ENCODE data around the gene C17orf58.
"Not testable (repeated sequence)": the region's sequence is repeated elsewhere in the genome, so short reads cannot be mapped to it uniquely, and the experiment has no call there.

The C17orf58 gene

GRCh38 chr17:67983383-67983688 lies 12.9 kb downstream of the C17orf58 start:
- no peaks in the 10 kb centered on the region for H3K9me3 ChIP-seq (ENCODE audit: control insufficient read depth in 1 of 2, low read length in 2 of 2)
- H3K27ac ChIP-seq (ENCODE audit: low read depth, low read length) = no peak overlapping the region
- H3K4me1 ChIP-seq (ENCODE audit: control insufficient read depth in 1 of 2, insufficient read depth in 2 of 2, low read length in 2 of 2) = no peaks in the 10 kb centered on the region
- no peaks in the 10 kb centered on the region for H3K27me3 ChIP-seq (ENCODE audit: control insufficient read depth in 1 of 2, insufficient read depth in 2 of 2, low read length in 2 of 2)
- H3K36me3 ChIP-seq (ENCODE audit: control insufficient read depth in 1 of 2, insufficient read depth in 2 of 2, low read length in 2 of 2) = peaks cover 8 to 15% of the 10 kb centered on the region in 2 donors
- no peak overlapping the region for H3K9ac ChIP-seq (ENCODE audit: low read depth in 1 of 2, low read length in 2 of 2)
- H3K4me3 ChIP-seq (ENCODE audit: low read depth in 1 of 2, low read length in 2 of 2) = no peak overlapping the region

DNA sequence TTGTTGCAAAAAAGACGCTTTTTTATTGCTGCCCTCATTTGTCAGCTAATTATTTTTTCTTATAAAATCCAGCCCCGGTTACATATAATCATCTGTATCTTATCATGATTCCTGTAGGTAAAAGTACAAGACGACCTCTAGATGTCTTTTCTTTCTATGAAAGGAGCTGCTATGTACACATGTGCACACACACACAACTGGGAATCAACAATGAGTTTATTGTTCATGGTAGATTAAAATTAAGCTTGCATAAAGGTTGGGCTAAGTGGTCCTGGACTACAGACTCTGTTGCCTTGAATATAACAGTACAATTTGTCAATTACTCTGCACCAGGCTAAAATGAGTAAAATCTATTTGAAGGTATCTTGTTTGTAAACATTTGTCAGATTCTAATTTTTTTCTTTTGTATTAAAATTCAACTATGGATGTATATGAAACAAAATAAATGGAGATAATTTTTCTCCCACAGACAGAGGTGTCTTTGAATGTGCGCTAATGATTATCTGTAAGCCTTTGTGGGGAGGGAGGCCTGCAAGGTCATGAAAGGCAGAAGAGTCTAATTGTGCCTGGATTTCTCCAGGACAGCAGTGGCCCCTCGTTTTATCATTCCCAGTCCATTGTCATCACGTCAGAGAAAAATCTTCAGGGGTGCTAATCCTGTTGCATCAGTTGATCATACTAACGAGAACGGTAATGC lies 13.4 kb downstream of the C17orf58 start:
- peaks cover 8 to 15% of the 10 kb centered on the region in 2 donors for H3K36me3 ChIP-seq (ENCODE audit: control insufficient read depth in 1 of 2, insufficient read depth in 2 of 2, low read length in 2 of 2)
- H3K4me3 ChIP-seq (ENCODE audit: low read depth in 1 of 2, low read length in 2 of 2) = no peak overlapping the region
- no peaks in the 10 kb centered on the region for H3K27me3 ChIP-seq (ENCODE audit: control insufficient read depth in 1 of 2, insufficient read depth in 2 of 2, low read length in 2 of 2)
- no peaks in the 10 kb centered on the region for H3K9me3 ChIP-seq (ENCODE audit: control insufficient read depth in 1 of 2, low read length in 2 of 2)
- H3K4me1 ChIP-seq (ENCODE audit: control insufficient read depth in 1 of 2, insufficient read depth in 2 of 2, low read length in 2 of 2) = no peaks in the 10 kb centered on the region
- H3K9ac ChIP-seq (ENCODE audit: low read depth in 1 of 2, low read length in 2 of 2) = no peak overlapping the region
- no peak overlapping the region for H3K27ac ChIP-seq (ENCODE audit: low read depth, low read length)

GRCh38 chr17:67982034-67982640 lies 14.1 kb downstream of the C17orf58 start:
- Histone ChIP-seq H3K4me1 (ENCODE audit: control insufficient read depth in 1 of 2, insufficient read depth in 2 of 2, low read length in 2 of 2) (no peaks in the 10 kb centered on the region), H3K27ac (ENCODE audit: low read depth, low read length) (no peak overlapping the region), H3K27me3 (ENCODE audit: control insufficient read depth in 1 of 2, insufficient read depth in 2 of 2, low read length in 2 of 2) (no peaks in the 10 kb centered on the region), H3K4me3 (ENCODE audit: low read depth in 1 of 2, low read length in 2 of 2) (no peak overlapping the region), H3K36me3 (ENCODE audit: control insufficient read depth in 1 of 2, insufficient read depth in 2 of 2, low read length in 2 of 2) (peaks cover 8 to 18% of the 10 kb centered on the region in 2 donors), H3K9ac (ENCODE audit: low read depth in 1 of 2, low read length in 2 of 2) (no peak overlapping the region), H3K9me3 (ENCODE audit: control insufficient read depth in 1 of 2, low read length in 2 of 2) (no peaks in the 10 kb centered on the region)

DNA sequence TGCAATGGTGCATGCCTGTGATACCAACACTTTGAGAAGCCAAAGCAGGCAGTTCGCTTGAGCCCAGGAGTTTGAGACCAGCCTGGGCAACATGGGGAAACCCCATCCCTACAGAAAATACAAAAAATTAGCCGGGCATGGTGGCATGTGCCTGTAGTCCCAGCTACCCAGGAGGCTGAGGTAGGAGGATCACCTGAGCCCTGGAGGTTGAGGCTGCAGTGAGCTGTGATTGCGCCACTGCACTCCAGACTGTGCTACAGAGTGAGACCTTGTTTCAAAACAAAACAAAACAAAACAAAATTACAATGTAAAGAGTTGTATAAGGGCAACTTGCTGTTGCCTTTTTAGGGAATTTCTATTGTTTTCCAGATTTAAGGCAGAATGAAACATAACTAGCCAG lies 15.4 kb downstream of the C17orf58 start:
- not testable (repeated sequence) for H3K27ac ChIP-seq (ENCODE audit: low read depth, low read length); H3K4me1 ChIP-seq (ENCODE audit: control insufficient read depth in 1 of 2, insufficient read depth in 2 of 2, low read length in 2 of 2); H3K9ac ChIP-seq (ENCODE audit: low read depth in 1 of 2, low read length in 2 of 2); H3K4me3 ChIP-seq (ENCODE audit: low read depth in 1 of 2, low read length in 2 of 2); H3K9me3 ChIP-seq (ENCODE audit: control insufficient read depth in 1 of 2, low read length in 2 of 2); H3K27me3 ChIP-seq (ENCODE audit: control insufficient read depth in 1 of 2, insufficient read depth in 2 of 2, low read length in 2 of 2)
- peaks cover 8 to 24% of the 10 kb centered on the region in 2 donors for H3K36me3 ChIP-seq (ENCODE audit: control insufficient read depth in 1 of 2, insufficient read depth in 2 of 2, low read length in 2 of 2)

GRCh38 chr17:67980456-67980855 lies 15.8 kb downstream of the C17orf58 start:
- Histone ChIP-seq H3K9ac (ENCODE audit: low read depth in 1 of 2, low read length in 2 of 2) (no peak overlapping the region), H3K4me3 (ENCODE audit: low read depth in 1 of 2, low read length in 2 of 2) (no peak overlapping the region), H3K4me1 (ENCODE audit: control insufficient read depth in 1 of 2, insufficient read depth in 2 of 2, low read length in 2 of 2) (no peaks in the 10 kb centered on the region), H3K27me3 (ENCODE audit: control insufficient read depth in 1 of 2, insufficient read depth in 2 of 2, low read length in 2 of 2) (no peaks in the 10 kb centered on the region), H3K9me3 (ENCODE audit: control insufficient read depth in 1 of 2, low read length in 2 of 2) (no peaks in the 10 kb centered on the region), H3K27ac (ENCODE audit: low read depth, low read length) (no peak overlapping the region), H3K36me3 (ENCODE audit: control insufficient read depth in 1 of 2, insufficient read depth in 2 of 2, low read length in 2 of 2) (peaks cover 11 to 29% of the 10 kb centered on the region in 2 donors)

DNA sequence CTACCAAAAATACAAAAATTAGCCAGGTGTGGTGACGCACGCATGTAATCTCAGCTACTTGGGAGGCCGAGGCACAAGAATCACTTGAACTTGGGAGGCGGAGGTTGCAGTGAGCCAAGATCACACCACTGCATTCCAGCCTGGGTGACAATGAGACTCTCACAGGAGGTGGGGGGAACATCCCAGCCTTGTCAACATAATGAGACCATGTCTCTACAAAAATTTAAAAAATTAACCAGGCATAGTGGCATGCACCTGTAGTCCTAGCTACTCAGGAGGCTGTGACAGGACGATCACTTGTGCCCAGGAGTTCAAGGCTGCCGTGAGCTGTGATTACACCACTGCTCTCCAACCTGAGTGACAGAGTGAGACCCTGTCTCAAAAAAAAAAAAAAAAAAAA lies 20.0 kb downstream of the C17orf58 start:
- not testable (repeated sequence) for H3K4me1 ChIP-seq (ENCODE audit: control insufficient read depth in 1 of 2, insufficient read depth in 2 of 2, low read length in 2 of 2); H3K27ac ChIP-seq (ENCODE audit: low read depth, low read length); H3K9ac ChIP-seq (ENCODE audit: low read depth in 1 of 2, low read length in 2 of 2); H3K4me3 ChIP-seq (ENCODE audit: low read depth in 1 of 2, low read length in 2 of 2); H3K27me3 ChIP-seq (ENCODE audit: control insufficient read depth in 1 of 2, insufficient read depth in 2 of 2, low read length in 2 of 2); H3K9me3 ChIP-seq (ENCODE audit: control insufficient read depth in 1 of 2, low read length in 2 of 2)
- peaks cover 13 to 58% of the 10 kb centered on the region in 2 donors for H3K36me3 ChIP-seq (ENCODE audit: control insufficient read depth in 1 of 2, insufficient read depth in 2 of 2, low read length in 2 of 2)

DNA sequence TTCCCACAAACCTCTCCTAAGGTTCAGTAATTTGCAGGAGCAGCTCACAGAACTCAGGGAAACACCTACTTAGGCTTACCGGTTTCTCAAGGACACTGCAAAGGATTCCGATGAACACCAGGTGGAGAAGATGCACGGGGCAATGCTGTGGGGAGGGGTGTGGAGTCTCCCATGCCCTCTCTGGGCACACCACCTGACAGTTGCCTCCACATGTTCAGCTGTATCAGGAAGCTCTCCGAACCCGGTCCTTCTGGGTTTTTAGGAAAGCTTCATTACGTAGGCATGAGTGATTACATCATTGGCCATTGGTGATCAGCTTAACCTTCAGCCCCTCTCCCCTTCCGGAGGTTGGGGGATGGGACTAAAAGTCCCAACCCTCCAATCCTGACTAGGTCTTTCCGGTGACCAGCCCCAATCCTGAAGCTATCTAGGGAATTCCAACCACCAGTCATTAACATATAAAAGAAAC lies 21.6 kb downstream of the C17orf58 start:
- no peaks in the 10 kb centered on the region for H3K27me3 ChIP-seq (ENCODE audit: control insufficient read depth in 1 of 2, insufficient read depth in 2 of 2, low read length in 2 of 2)
- no peaks in the 10 kb centered on the region for H3K9me3 ChIP-seq (ENCODE audit: control insufficient read depth in 1 of 2, low read length in 2 of 2)
- no peaks in the 10 kb centered on the region for H3K4me1 ChIP-seq (ENCODE audit: control insufficient read depth in 1 of 2, insufficient read depth in 2 of 2, low read length in 2 of 2)
- no peak overlapping the region for H3K9ac ChIP-seq (ENCODE audit: low read depth in 1 of 2, low read length in 2 of 2)
- no peak overlapping the region for H3K27ac ChIP-seq (ENCODE audit: low read depth, low read length)
- H3K36me3 ChIP-seq (ENCODE audit: control insufficient read depth in 1 of 2, insufficient read depth in 2 of 2, low read length in 2 of 2) = peaks cover 13 to 55% of the 10 kb centered on the region in 2 donors
- no peak overlapping the region for H3K4me3 ChIP-seq (ENCODE audit: low read depth in 1 of 2, low read length in 2 of 2)

DNA sequence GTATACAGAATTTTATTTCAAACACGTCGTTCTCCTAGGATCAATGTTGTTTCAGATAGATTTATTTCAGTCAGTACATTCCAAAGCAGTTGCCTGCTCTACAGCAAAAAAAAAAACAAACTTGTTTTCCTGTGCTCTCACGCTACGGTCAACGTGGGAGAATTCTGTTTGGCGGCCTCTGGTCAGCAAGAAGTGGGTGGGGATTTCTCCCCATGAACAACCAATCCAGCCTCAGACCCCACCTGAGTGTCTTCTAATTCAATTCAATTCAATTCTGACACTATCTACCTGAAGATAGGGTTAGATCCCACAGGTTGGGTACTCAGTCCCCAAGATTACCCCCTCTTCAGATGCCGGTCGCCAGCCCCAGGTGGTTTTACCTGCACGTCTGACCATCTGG lies 22.1 kb downstream of the C17orf58 start:
- H3K4me3 ChIP-seq (ENCODE audit: low read depth in 1 of 2, low read length in 2 of 2) = no peak overlapping the region
- no peak overlapping the region for H3K27ac ChIP-seq (ENCODE audit: low read depth, low read length)
- no peaks in the 10 kb centered on the region for H3K9me3 ChIP-seq (ENCODE audit: control insufficient read depth in 1 of 2, low read length in 2 of 2)
- no peaks in the 10 kb centered on the region for H3K4me1 ChIP-seq (ENCODE audit: control insufficient read depth in 1 of 2, insufficient read depth in 2 of 2, low read length in 2 of 2)
- peaks cover 13 to 54% of the 10 kb centered on the region in 2 donors for H3K36me3 ChIP-seq (ENCODE audit: control insufficient read depth in 1 of 2, insufficient read depth in 2 of 2, low read length in 2 of 2)
- no peaks in the 10 kb centered on the region for H3K27me3 ChIP-seq (ENCODE audit: control insufficient read depth in 1 of 2, insufficient read depth in 2 of 2, low read length in 2 of 2)
- no peak overlapping the region for H3K9ac ChIP-seq (ENCODE audit: low read depth in 1 of 2, low read length in 2 of 2)

DNA sequence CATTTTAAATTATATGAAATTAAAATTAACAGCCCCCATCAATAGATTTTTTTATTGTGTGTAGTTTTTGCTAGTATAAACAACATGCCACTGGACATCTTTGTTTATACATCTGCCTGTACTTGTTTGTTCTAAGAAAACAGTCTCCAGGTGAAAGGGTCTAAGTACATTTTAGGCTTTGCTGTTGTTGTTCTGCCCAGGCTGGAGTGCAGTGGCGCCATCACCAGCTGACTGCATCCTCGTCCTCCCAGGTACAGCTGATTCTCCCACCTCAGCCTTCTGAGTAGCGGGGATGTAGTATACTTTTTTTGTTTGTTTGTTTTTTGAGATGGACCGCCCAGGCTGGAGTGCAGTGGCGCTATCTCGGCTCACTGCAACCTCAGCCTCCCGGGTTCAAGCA lies 25.5 kb downstream of the C17orf58 start:
- Histone ChIP-seq H3K4me1 (ENCODE audit: control insufficient read depth in 1 of 2, insufficient read depth in 2 of 2, low read length in 2 of 2) (no peaks in the 10 kb centered on the region), H3K9ac (ENCODE audit: low read depth in 1 of 2, low read length in 2 of 2) (no peak overlapping the region), H3K4me3 (ENCODE audit: low read depth in 1 of 2, low read length in 2 of 2) (no peak overlapping the region), H3K27ac (ENCODE audit: low read depth, low read length) (no peak overlapping the region), H3K36me3 (ENCODE audit: control insufficient read depth in 1 of 2, insufficient read depth in 2 of 2, low read length in 2 of 2) (peaks cover 17 to 52% of the 10 kb centered on the region in 2 donors), H3K9me3 (ENCODE audit: control insufficient read depth in 1 of 2, low read length in 2 of 2) (no peaks in the 10 kb centered on the region), H3K27me3 (ENCODE audit: control insufficient read depth in 1 of 2, insufficient read depth in 2 of 2, low read length in 2 of 2) (no peaks in the 10 kb centered on the region)

DNA sequence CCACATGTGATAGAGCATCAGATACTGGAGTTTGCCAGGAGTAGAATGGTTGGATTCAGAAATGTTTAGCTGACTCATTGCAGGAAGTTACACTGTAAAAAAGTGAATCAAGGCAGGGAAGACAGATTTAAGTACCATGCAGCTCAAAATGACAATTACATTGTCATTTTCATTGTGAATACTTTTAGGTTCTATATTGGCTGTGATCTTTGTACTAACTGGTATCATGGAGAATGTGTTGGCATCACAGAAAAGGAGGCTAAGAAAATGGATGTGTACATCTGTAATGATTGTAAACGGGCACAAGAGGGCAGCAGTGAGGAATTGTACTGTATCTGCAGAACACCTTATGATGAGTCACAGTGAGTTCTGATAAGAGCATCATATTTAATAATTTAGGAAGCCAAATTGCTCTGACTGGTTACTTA lies 33.1 kb downstream of the C17orf58 start:
- not testable (repeated sequence) for H3K9ac ChIP-seq (ENCODE audit: low read depth in 1 of 2, low read length in 2 of 2); H3K9me3 ChIP-seq (ENCODE audit: control insufficient read depth in 1 of 2, low read length in 2 of 2); H3K4me3 ChIP-seq (ENCODE audit: low read depth in 1 of 2, low read length in 2 of 2); H3K27me3 ChIP-seq (ENCODE audit: control insufficient read depth in 1 of 2, insufficient read depth in 2 of 2, low read length in 2 of 2); H3K27ac ChIP-seq (ENCODE audit: low read depth, low read length); H3K4me1 ChIP-seq (ENCODE audit: control insufficient read depth in 1 of 2, insufficient read depth in 2 of 2, low read length in 2 of 2)
- peaks cover 14 to 35% of the 10 kb centered on the region in 2 donors for H3K36me3 ChIP-seq (ENCODE audit: control insufficient read depth in 1 of 2, insufficient read depth in 2 of 2, low read length in 2 of 2)

Measured in duodenal mucosa (tissue), 2 donors.